ENCODE measurements around the gene TNNT3. TPM values are rescaled to one million over a fixed set of nuclear protein-coding genes. Genes with fewer than 3 reads are reported as not detected.
"Not testable (repeated sequence)": the region's sequence is repeated elsewhere in the genome, so short reads cannot be mapped to it uniquely, and the experiment has no call there.

The TNNT3 gene
- total and polyA plus RNA-seq, 2 donors = 39.3 to 61.6 TPM

DNA sequence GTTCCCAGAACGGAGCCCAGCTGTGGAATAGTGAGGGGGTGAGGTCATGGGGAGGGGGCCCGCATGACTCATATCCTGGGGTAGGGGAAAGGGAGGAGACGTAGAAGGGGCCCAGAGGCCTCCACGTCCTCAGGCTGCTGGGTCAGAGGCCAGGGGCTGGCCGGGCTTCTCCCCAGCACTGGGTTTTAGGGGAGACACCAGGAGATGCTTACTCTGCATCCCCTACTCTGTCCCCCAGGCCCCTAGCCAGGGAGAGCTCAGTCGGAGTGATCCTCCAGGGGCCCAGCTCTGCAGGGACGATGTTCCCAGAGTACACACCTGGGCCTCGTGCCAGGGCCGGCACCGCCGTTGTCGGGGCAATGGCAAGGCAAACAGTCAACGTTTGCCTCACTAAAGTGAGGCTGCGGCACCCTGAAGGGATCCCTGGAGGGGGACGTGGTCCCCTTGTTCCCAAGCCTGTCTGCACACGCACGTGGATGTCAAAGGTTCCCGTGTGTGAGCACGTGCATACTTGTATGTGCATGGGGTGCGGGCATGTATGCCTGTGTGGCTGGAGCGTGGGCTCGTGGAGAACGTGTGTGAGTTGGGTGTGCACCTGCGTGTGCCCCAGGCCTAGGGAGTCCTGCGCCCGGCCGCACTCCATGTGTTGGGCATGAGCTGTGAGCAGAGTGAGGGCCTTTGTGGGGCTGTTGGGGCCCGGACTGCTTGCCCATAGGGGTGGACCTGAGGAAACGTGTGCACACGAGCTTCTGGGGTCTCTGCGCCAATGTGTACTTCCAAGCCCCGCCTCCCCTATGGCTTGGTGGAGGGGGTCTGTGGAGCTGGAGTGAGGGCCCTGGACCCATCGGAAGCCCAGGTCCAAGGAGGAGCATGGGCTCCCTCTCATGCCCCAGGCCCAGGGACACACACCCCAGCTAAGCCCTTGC, 42.0 kb upstream of the TNNT3 start:
- DNase-seq (ENCODE audit: extremely low spot score) = no peak
- 33% methylated on average over 33 of the region's 33 CpGs for WGBS
- Histone ChIP-seq H3K36me3 (ENCODE audit: insufficient read depth) (no peaks in the 10 kb centered on the region), H3K4me3 (ENCODE audit: low read depth, low read length) (no peak overlapping the region), H3K27ac (ENCODE audit: low read depth) (peak overlapping the region; percentile 95), H3K4me1 (ENCODE audit: insufficient read depth) (no peaks in the 10 kb centered on the region)

DNA sequence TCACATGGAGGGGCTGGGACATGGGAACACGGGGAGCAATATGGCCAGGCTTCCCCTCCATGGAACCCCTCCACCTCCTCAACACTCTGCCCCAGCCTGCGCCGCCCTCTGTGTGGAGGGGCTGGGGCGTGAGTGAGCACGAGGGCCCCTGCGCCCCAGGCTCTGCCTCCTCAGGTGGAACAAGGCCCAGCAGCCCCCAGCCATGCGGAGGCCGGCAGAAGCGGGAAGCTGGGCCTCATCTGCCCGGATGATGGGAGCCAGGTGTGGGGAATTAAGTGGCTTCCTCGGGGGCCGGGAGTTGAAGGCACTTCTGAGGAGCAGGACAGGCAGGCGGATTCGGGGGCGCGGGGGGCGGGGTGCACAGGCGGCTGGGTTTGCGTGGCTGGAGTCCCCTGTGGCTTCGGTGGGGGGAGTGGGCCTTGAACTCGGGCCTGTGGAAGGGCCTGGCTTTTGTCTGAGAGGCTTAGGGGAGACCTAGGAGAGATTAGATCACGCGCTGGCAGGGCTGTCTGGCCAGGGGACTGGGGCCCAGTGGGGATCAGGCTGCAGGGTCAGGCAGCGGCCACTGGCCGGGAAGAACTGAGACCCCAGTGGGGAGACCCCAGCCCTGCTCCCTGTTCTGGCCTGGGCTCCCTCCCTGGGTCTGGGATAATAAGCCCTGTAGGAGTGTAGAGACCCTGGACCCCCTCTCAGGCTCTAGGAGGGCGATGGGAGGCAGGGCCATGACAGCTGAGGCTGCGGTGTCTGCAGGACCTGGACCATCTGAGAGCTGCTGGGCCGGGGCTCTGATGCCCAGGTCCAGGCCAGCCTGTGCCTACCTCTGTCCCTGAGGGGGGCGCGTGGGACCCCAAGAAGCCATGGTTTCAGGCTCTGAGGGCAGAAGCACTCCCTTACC, 41.1 kb upstream of the TNNT3 start:
- WGBS = 41% methylated on average over 30 of the region's 30 CpGs
- Histone ChIP-seq H3K4me3 (ENCODE audit: low read depth, low read length) (no peak overlapping the region), H3K4me1 (ENCODE audit: insufficient read depth) (no peaks in the 10 kb centered on the region), H3K27ac (ENCODE audit: low read depth) (peak overlapping the region; percentile 95), H3K36me3 (ENCODE audit: insufficient read depth) (no peaks in the 10 kb centered on the region)
- DNase-seq (ENCODE audit: extremely low spot score) = no peak

DNA sequence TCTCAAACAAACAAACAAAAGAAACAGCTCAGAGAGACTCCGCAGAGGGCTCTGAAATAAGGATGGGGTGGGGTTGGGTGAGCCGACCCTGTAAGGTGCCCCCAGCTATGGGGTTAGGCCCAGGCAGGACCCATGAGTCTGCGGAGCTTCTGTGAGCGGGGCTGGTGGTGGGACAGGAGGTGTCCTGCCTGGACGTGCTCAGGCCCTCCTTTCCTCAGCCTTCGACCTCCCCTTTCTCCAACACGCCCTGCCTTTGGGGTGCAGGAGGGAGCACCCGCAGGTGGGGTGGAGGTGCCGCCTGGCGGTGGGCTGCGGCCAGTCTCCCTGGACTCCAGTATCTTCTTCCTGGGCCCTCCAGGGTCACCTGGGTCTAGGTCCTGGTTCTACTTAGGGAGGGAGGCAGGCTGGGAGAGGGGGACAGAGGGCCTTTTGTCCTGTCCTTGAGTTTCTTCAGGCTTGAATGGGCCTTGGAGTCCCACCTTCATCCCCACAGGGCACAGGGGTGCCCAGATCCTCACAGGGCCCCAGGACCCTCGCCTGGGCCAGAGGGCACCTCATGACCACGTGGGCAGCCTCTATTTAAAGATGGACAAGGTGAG, 40.1 kb upstream of the TNNT3 start:
- H3K4me3 ChIP-seq (ENCODE audit: low read depth, low read length) = no peak overlapping the region
- no peaks in the 10 kb centered on the region for H3K4me1 ChIP-seq (ENCODE audit: insufficient read depth)
- H3K27ac ChIP-seq (ENCODE audit: low read depth) = peak overlapping the region; percentile 83
- no peak for DNase-seq (ENCODE audit: extremely low spot score)
- WGBS = 81% methylated on average over 13 of the region's 13 CpGs
- no peaks in the 10 kb centered on the region for H3K36me3 ChIP-seq (ENCODE audit: insufficient read depth)

DNA sequence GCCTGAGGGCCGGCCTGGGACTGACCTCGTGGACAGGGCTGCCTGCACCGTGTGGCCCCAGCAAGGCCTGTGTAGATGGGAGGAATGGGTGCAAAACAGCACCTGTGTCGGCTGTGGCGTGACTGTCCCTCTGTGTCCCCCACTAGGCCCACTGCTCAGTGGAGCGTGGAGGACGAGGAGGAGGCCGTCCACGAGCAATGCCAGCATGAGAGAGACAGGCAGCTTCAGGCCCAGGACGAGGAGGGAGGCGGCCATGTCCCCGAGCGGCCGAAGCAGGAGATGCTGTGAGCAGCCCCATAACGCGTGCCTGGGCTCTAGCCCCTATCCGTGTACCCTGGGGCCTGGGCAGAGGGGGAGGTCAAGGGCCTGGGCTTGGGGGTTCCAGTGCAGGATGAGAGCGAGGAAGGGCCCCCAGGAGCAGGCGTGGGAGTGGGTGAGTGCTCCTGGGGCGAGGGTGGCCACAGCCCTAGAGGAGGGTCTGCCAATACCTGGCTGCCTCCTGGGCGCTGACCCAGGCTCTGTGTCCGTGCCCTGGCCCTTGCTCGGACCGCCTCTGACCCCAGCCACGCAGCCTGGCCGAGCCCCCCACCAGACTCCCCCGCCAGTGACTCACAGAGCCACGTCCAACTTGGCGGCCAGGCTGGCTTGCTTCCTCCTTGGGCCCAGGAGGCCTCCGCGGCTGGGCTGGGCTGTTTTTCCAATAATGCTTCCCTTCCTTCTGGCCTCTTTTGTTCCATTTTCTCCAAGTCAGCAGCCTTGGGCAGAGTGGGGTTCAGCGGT, 39.4 kb upstream of the TNNT3 start:
- Histone ChIP-seq H3K4me3 (ENCODE audit: low read depth, low read length) (no peak overlapping the region), H3K27ac (ENCODE audit: low read depth) (peak overlapping the region; percentile 83), H3K4me1 (ENCODE audit: insufficient read depth) (no peaks in the 10 kb centered on the region), H3K36me3 (ENCODE audit: insufficient read depth) (no peaks in the 10 kb centered on the region)
- WGBS = 62% methylated on average over 32 of the region's 32 CpGs
- no peak for DNase-seq (ENCODE audit: extremely low spot score)

DNA sequence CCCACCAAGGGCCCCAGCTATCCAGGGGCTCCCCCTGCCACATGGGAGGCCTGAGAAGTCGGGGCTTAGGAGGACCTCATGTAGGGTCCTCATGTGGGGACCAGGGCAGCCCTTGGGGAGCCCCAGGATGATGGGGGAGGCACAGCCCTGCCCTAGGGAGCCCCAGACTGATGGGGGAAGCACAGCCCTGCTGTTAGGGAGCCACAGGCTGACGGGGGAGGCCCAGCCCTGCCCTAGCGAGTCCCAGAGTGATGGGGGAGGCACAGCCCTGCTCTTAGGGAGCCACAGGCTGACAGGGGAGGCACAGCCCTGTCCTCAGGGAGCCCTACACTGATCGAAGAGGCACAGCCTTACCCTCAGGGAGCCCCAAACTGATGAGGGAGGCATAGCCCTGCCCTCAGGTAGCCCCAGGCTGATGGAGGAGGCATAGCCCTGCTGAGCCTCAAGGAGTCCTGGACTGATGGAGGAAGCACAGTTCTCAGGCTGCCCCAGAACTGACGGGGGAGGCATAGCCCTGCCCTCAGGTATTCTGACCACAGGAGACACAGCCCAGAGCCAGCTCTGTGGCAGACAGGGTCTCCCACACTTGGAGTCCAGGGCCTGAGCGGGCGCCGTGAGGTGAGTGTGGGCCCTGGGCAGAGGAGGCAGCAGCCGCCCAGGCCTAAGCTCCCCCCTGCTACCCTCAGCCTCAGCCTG, 38.6 kb upstream of the TNNT3 start:
- H3K36me3 ChIP-seq (ENCODE audit: insufficient read depth) = no peaks in the 10 kb centered on the region
- H3K4me3 ChIP-seq (ENCODE audit: low read depth, low read length) = no peak overlapping the region
- H3K4me1 ChIP-seq (ENCODE audit: insufficient read depth) = no peaks in the 10 kb centered on the region
- no peak for DNase-seq (ENCODE audit: extremely low spot score)
- 76% methylated on average over 9 of the region's 9 CpGs for WGBS
- H3K27ac ChIP-seq (ENCODE audit: low read depth) = peak overlapping the region; percentile 83

DNA sequence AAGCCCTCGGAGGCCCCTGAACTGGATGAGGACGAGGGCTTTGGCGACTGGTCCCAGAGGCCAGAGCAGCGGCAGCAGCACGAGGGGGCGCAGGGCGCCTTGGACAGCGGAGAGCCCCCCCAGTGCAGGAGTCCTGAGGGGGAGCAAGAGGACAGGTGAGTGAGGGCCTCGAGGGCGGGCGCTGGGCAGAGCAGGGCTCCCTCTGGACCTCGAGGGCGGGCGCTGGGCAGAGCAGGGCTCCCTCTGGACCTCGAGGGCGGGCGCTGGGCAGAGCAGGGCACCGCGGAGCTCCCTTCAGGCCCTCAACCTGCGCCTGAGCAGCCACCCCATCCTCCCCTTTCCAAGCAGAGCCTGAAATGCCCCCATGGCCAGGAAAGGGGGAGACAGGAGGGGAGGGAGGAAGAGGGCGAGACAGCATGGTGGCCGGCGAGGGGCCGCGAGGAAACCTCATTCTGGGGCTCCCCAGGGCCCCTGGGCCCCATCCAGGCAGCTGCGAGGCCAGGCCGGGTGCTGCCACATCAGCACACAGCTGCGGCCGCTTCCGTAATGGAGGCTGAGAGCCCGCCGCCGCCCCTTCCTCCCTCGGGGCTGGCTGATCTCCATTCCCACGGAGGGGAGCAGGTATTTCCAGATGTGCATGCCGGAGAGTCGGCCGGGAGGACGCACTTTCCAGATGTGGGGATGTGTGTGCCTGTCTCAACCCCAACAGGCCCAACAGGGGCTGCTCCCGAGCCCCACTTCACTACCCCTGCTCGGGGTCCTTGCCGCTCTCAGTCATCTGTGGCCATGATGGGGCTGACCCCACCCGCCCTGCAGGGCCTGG, 37.9 kb upstream of the TNNT3 start:
- H3K4me1 ChIP-seq (ENCODE audit: insufficient read depth) = no peaks in the 10 kb centered on the region
- peak overlapping the region; percentile 83 for H3K27ac ChIP-seq (ENCODE audit: low read depth)
- 64% methylated on average over 43 of the region's 43 CpGs for whole genome bisulfite sequencing

DNA sequence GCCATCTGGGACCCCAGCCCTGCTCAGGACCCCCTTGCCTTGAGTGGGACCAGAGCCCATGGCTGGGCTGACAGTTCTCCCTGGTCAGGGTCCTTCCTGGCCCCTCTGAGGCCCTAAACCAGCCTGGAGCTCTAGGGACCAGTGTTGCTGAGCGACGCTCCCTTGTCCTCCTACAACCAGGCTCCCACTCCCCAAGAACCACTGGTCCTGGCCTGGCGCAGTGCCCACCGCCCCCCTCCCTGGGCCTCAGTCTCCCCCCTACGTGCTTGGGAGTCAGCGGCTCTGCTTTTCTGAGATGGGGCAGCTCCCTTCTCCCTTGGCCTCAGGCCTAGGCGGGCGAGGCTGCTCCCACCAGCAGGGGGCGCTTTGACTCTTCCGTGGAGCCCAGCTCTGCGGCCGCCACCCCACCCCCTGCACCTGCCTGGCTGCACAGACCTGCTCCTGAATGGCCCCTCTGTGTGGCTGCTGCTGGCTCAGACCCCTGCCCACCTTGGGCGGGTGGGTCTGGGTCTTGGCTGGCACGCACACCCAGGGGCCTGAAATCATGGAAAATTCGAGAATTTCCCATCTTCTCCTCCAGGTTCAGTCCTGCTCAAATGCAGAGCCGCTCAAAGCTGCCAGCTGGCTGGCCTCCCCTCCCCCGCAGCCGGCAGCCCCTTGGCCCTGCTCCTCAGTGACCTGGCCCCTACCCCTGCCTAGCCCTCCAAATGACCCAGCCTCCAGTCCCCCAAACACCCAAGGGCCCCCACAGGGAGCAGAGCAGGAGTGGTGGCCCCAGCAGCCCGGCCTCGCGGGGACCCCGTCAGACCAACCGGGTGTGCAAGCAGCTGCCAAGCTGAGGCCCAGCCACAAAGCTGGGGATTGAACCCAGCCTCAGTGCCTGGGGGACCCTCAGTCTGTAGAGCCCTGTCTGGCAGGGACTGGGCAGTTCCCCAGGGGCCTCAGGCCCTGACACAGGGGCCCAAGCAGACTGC, 37.0 kb upstream of the TNNT3 start:
- Histone ChIP-seq H3K4me3 (ENCODE audit: low read depth, low read length) (no peak overlapping the region), H3K36me3 (ENCODE audit: insufficient read depth) (peaks cover 1% of the 10 kb centered on the region), H3K4me1 (ENCODE audit: insufficient read depth) (no peaks in the 10 kb centered on the region), H3K27ac (ENCODE audit: low read depth) (peak overlapping the region; percentile 42)
- WGBS = 33% methylated on average over 23 of the region's 23 CpGs
- no peak for DNase-seq (ENCODE audit: extremely low spot score)

More for the DNA sequence above, 37.9 kb upstream of the TNNT3 start:
- no peaks in the 10 kb centered on the region for H3K36me3 ChIP-seq (ENCODE audit: insufficient read depth)
- DNase-seq (ENCODE audit: extremely low spot score) = no peak
- H3K4me3 ChIP-seq (ENCODE audit: low read depth, low read length) = no peak overlapping the region

DNA sequence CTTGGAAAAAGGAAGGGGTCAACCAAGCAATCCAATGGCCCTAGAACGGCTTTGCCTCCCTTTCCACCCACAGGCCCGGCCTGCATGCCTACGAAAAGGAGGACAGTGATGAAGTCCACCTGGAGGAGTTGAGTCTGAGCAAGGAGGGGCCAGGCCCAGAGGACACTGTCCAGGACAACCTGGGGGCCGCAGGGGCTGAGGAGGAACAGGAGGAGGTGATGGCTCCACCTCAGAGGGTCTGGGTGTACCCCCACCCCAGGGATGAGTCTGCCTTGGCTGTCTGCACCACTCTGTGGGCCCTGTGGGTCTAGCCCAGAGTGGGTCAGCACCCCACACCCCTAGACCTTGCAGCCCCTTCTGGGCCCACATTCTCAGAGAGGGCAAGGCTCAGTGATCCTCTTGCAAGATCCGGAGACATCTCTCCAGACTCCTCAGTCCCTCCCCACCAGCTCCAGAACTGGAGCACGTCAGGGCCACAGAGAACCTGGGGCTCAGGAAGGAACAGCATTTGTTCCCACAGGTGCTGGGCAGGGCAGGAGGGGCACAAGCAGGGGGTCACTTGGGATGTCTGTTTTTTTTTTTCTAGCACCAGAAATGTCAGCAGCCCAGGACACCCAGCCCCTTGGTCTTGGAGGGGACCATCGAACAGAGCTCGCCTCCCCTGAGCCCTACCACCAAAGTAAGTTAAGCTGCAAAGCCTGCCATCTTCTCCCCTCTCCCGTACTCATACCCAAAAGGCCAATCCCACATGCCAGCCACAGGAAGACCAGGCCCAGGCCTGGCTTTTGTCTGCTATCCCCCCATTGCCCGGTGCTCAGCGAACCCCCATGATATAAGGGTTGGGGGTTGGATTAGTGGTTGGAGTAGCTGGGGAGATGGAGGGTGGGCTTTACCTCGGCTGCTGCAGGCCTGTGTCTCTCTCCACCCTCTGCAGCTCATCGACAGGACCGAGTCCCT, 35.9 kb upstream of the TNNT3 start:
- H3K36me3 ChIP-seq (ENCODE audit: insufficient read depth) = peaks cover 1% of the 10 kb centered on the region
- no peak overlapping the region for H3K4me3 ChIP-seq (ENCODE audit: low read depth, low read length)
- H3K27ac ChIP-seq (ENCODE audit: low read depth) = no peak overlapping the region
- DNase-seq (ENCODE audit: extremely low spot score) = no peak
- H3K4me1 ChIP-seq (ENCODE audit: insufficient read depth) = no peaks in the 10 kb centered on the region
- WGBS = 85% methylated on average over 14 of the region's 14 CpGs

DNA sequence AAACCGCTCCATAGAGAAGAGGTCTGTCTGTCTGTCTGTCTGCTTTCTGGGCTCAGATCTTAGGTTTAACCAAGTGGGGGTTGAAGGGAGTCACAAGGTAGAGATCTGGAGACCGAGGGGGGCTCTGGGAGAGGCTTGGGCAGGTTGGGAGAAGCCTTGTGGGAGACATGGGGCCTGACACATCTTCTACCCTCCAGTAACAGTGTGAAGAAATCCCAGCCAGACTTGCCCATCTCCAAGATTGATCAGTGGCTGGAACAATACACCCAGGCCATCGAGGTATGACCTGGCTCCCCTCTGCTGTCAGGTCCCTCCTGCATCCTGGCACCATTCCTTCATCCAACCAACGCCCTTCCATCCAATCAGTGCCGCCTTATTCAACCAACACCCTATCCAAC, 35.2 kb upstream of the TNNT3 start:
- 93% methylated on average over 5 of the region's 5 CpGs for WGBS
- no peaks in the 10 kb centered on the region for H3K4me1 ChIP-seq (ENCODE audit: insufficient read depth)

DNA sequence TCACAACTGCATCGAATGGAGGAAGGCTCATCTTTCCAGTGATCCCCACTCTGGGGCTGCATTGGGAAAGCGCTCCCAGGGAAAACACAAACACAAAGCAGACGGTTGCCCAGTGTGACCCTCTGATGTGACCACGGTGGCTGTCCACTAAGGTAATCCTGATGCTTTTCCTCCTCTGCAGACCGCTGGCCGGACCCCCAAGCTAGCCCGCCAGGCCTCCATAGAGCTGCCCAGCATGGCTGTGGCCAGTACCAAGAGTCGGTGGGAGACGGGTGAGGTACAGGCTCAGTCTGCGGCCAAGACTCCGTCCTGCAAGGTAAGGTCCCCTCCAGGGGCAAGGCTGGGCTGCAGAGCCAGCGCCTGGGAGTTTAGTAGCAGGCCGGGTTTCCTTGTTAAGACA, 33.0 kb upstream of the TNNT3 start:
- not testable (repeated sequence) for H3K4me3 ChIP-seq (ENCODE audit: low read depth, low read length); DNase-seq (ENCODE audit: extremely low spot score); H3K36me3 ChIP-seq (ENCODE audit: insufficient read depth); H3K27ac ChIP-seq (ENCODE audit: low read depth); H3K4me1 ChIP-seq (ENCODE audit: insufficient read depth)
- 91% methylated on average over 13 of the region's 13 CpGs for WGBS

More for the DNA sequence above, 35.2 kb upstream of the TNNT3 start:
- Histone ChIP-seq H3K36me3 (ENCODE audit: insufficient read depth) (peaks cover 1% of the 10 kb centered on the region), H3K27ac (ENCODE audit: low read depth) (no peak overlapping the region), H3K4me3 (ENCODE audit: low read depth, low read length) (no peak overlapping the region)
- DNase-seq (ENCODE audit: extremely low spot score) = no peak

Data from urinary bladder (tissue), 4 donors.